Measurements from ENCODE around the gene TBC1D22B. TPM values are rescaled to one million over a fixed set of nuclear protein-coding genes. Genes with fewer than 3 reads are reported as not detected.

Gene TBC1D22B
- polyA plus RNA-seq, 2 of the 4 experiments (the other 2 are of a cell fraction), result 5.7 to 6.4 TPM

DNA sequence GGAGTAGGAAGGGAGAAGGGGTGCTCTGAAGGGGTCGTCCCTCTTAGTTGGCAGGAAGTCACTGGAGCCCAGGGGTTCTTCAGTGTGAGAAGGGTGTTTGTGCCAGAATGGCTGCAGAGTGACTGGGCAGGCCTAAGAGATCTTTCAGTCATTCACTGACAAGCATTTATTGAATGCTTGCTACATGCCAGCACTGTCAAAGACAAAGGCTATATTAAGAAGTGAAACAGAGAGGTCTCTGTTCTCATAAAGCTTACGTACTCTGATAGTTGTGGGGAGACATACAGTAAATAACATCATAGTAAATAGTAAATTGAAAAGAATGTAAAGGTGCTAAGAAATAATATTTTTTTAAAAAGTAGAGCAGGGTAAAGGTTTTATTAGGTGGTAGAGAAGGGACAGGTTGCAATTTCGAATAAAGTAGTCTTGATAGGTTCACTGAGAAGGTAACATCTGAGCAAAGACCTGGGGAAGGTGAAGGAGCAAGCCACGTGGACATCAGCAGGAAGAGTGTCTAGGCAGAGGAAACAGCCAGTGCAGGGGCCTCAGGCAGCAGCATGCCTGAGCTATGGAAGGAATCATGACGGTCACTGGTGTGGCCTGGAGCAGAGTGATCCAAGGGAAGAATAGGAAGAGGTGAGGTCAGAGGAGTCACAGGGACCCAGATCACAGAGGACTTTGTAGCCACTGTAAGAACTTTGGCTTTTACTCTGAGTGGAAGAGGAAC lies 59.9 kb downstream of the TBC1D22B start:
- POLR2A ChIA-PET, result no interaction called here
- Histone ChIP-seq H3K4me1 (no peaks in the 10 kb centered on the region), H3K9me3 (no peaks in the 10 kb centered on the region), H3K27ac (no peak overlapping the region), H3K4me3 (no peak overlapping the region), H3K4me2 (no peak overlapping the region)
- DNase-seq (ENCODE audit: low read depth in 1 of 2, low spot score in 1 of 2) (no peak), ATAC-seq (no peak), FAIRE-seq (no peak)
- TF ChIP-seq CBX2 (IDR thresholded peaks at IDR 0.05; ENCODE audit: borderline replicate concordance, low read depth), result no peak
- CTCF ChIA-PET, result interaction anchor here (1.2 to 1.8 kb wide), 2 partner anchors 8 to 12 kb away, joined by 3 to 10 read pairs; no protein-coding TSS in a partner anchor
- WGBS (ENCODE audit: missing lambda C conversion rate), result 88% methylated on average over 5 of the region's 5 CpGs

DNA sequence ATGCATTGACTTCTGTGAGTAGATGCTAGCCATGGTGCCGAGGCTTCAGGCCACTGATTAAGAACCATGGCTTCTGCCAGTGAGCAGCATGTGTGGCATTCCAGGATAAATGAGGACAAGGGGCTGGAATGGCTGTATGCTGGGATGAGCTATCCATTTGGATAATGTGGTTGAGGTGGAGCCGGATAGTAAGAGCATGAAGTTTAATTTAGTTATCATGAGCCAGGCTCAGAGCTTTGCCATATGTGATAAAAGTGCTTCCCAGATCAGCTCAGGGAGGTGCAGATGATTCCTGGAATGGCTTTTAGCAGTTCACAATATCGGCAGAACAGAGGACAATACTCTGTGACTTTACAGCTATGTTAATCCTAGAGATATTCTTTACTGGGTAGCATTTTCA lies 61.6 kb downstream of the TBC1D22B start:
- H3K4me3 ChIP-seq, result no peak overlapping the region
- 86% methylated on average over 3 of the region's 3 CpGs for WGBS (ENCODE audit: missing lambda C conversion rate)
- DNase-seq (ENCODE audit: low read depth in 1 of 2, low spot score in 1 of 2) (no peak), ATAC-seq (no peak), FAIRE-seq (no peak)
- ChIA-PET CTCF (no interaction called here), POLR2A (no interaction called here)
- H3K27ac ChIP-seq, result no peak overlapping the region
- H3K4me2 ChIP-seq, result no peak overlapping the region
- peaks cover 8% of the 10 kb centered on the region for H3K4me1 ChIP-seq
- H3K9me3 ChIP-seq, result no peaks in the 10 kb centered on the region
- TF ChIP-seq RARB (CRISPR knock-in tag; IDR thresholded peaks at IDR 0.05) (no peak), ZFP36 (IDR thresholded peaks at IDR 0.05; ENCODE audit: borderline replicate concordance, partially characterized antibody) (no peak), CBX8 (IDR thresholded peaks at IDR 0.05) (no peak)

DNA sequence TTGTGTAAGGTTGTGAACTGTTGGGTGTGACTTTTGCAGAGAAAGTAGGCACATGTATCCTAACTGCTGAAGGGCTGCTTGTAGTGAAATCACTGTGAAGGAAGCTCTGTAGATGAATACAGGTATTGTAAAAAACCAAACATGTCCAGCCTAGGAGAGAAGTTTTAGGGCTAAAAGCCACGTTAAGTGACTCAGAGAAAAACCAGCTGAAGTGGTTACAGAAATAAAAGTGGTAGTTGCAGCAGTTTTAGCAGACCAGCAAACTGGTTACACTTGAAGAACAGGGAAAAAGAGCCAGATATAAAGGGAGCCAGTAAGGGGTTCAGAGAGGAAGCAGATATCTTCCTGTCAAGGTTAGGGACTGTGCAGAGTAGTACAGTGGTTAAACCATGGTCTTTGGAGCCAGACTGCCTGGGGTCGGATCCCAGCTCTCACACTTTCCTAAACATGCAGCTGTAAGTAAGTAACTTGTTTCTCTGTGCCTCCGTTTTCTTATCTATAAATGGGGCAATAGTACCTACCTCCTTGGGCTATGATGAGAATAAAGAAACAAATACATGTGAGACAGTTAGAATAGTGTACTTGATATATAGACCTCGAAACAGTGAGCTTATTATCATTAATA lies 62.4 kb downstream of the TBC1D22B start:
- Histone ChIP-seq H3K27ac (no peak overlapping the region), H3K4me1 (peaks cover 11% of the 10 kb centered on the region), H3K4me2 (no peak overlapping the region), H3K9me3 (no peaks in the 10 kb centered on the region), H3K4me3 (no peak overlapping the region)
- 94% methylated on average over 4 of the region's 4 CpGs for WGBS (ENCODE audit: missing lambda C conversion rate)
- ATAC-seq, result no peak
- CTCF ChIA-PET, result interaction anchor here (1.0 kb wide), 1 partner anchor 50 kb away, joined by 5 read pairs; no protein-coding TSS in a partner anchor
- TF ChIP-seq EP300 (IDR thresholded peaks at IDR 0.05) (no peak), ESRRA (IDR thresholded peaks at IDR 0.05; ENCODE audit: borderline replicate concordance, low read length) (no peak), NFE2L2 (conservative IDR thresholded peaks at IDR 0.05; ENCODE audit: low read length) (no peak), CBX8 (IDR thresholded peaks at IDR 0.05) (no peak), ZNF302 (CRISPR knock-in tag; IDR thresholded peaks at IDR 0.05) (no peak), NR3C1 (IDR thresholded peaks at IDR 0.05) (no peak), MAFK (IDR thresholded peaks at IDR 0.05; ENCODE audit: partially characterized antibody) (no peak), FOXS1 (CRISPR knock-in tag; IDR thresholded peaks at IDR 0.05) (no peak), EHF (CRISPR knock-in tag; IDR thresholded peaks at IDR 0.05) (no peak), HOXA7 (CRISPR knock-in tag; IDR thresholded peaks at IDR 0.05) (no peak), ZSCAN20 (CRISPR knock-in tag; IDR thresholded peaks at IDR 0.05) (no peak), RAD21 (conservative IDR thresholded peaks at IDR 0.05 in 1 of 2, IDR thresholded peaks at IDR 0.05 in 1 of 2) (no peak), POLR2A (IDR thresholded peaks at IDR 0.05; ENCODE audit: low read length) (no peak)
- TF ChIP-seq, protein P1, sequence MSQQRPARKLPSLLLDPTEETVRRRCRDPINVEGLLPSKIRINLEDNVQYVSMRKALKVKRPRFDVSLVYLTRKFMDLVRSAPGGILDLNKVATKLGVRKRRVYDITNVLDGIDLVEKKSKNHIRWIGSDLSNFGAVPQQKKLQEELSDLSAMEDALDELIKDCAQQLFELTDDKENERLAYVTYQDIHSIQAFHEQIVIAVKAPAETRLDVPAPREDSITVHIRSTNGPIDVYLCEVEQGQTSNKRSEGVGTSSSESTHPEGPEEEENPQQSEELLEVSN (IDR thresholded peaks at IDR 0.05; ENCODE audit: borderline replicate concordance, low read depth), result no peak
- TF ChIP-seq, protein P2, sequence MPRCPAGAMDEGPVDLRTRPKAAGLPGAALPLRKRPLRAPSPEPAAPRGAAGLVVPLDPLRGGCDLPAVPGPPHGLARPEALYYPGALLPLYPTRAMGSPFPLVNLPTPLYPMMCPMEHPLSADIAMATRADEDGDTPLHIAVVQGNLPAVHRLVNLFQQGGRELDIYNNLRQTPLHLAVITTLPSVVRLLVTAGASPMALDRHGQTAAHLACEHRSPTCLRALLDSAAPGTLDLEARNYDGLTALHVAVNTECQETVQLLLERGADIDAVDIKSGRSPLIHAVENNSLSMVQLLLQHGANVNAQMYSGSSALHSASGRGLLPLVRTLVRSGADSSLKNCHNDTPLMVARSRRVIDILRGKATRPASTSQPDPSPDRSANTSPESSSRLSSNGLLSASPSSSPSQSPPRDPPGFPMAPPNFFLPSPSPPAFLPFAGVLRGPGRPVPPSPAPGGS (IDR thresholded peaks at IDR 0.05), result no peak
- TF ChIP-seq, protein P3, sequence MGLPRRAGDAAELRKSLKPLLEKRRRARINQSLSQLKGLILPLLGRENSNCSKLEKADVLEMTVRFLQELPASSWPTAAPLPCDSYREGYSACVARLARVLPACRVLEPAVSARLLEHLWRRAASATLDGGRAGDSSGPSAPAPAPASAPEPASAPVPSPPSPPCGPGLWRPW (IDR thresholded peaks at IDR 0.05), result no peak
- FAIRE-seq, result no peak
- no peak for DNase-seq (ENCODE audit: low read depth in 1 of 2, low spot score in 1 of 2)
- POLR2A ChIA-PET, result interaction anchor here (0.6 kb wide), 1 partner anchor 150 kb away, joined by 5 read pairs; the partner anchor contains the start of gene PIM1
